Cardiac muscle cell (in vitro differentiated cells and primary cell): Measurements from ENCODE around the gene TLE2. TPM values are rescaled to one million over a fixed set of nuclear protein-coding genes. Genes with fewer than 3 reads are reported as not detected.
"Not testable (repeated sequence)": the region's sequence is repeated elsewhere in the genome, so short reads cannot be mapped to it uniquely, and the experiment has no call there.

Source experiments
- DNase-seq, 2 donors: peaks; one replicate each; pipeline versions ENCODE4 v3.0.0 to v3.0.0-alpha.2; 2010 to 2017; ENCODE audit warnings: low read depth in 1 of 2, low spot score in 1 of 2
- H3K27ac ChIP-seq: fragments of 200-600 bp; sonication (generic); 2 replicates; pipeline ENCODE4 v1.5.1; 2016
- H3K27me3 ChIP-seq: fragments of 200-600 bp; sonication (generic); 2 replicates; pipeline ENCODE4 v1.6.0; 2016; ENCODE audit warnings: control low read depth
- H3K36me3 ChIP-seq: fragments of 200-600 bp; sonication (generic); 2 replicates; pipeline ENCODE4 v1.5.1; 2016; ENCODE audit warnings: control low read depth
- H3K4me1 ChIP-seq: fragments of 200-600 bp; sonication (generic); 2 replicates; pipeline ENCODE4 v1.8.1; 2017; ENCODE audit warnings: low read depth, mild to moderate bottlenecking, mixed run types
- H3K4me3 ChIP-seq: fragments of 200-600 bp; sonication (generic); 2 replicates; pipeline ENCODE4 v1.5.1; 2016; ENCODE audit warnings: mild to moderate bottlenecking
- H3K9me3 ChIP-seq: fragments of 200-600 bp; sonication (generic); 2 replicates; pipeline ENCODE4 v1.5.1; 2017; ENCODE audit warnings: low read depth, mild to moderate bottlenecking, control low read depth
- polyA plus RNA-seq: library from polyadenylated mRNA; unstranded; fragments of >200 nt; fragmentation: Nextera tagmentation; extraction: Ambion mirVana; gene quantifications from 2 replicates; pipeline ENCODE4 v1.2.1, GENCODE V29; 2016
- total RNA-seq: library from RNA; depleted of rRNA; stranded (reverse); fragments of >200 nt; gene quantifications from 2 replicates; pipeline ENCODE4 v1.2.3, GENCODE V29; 2016
- TF ChIP-seq, protein P1 (sequence below): IDR thresholded peaks from 2 replicates; pipeline ENCODE4 v1.5.1; 2012; ENCODE audit warnings: low read depth, mild to moderate bottlenecking, low read length

TLE2 gene
- total and polyA plus RNA-seq, 2 experiments from 2014 or later: 95.9 to 105 TPM

DNA sequence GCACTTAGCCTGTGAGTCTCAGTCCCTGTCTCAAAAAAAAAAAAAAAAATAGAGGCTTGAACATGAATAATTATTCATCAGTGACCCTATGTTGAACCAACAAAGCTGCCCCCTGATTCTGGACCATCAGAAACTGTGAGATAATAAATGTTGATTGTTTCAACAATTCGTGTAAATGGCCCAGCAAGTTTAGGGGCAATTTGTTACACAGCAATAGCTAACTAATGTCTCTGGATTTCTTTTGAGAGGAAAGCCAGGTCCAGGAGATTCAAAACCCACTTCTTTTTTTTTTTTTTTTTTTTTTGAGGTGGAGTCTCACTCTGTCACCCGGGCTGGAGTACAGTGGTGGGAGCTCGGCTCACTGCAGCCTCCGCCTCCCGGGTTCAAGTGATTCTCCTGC, 64.2 kb downstream of the TLE2 start:
- Histone ChIP-seq H3K4me3 (no peak overlapping the region), H3K4me1 (peaks cover 4% of the 10 kb centered on the region), H3K27me3 (no peaks in the 10 kb centered on the region), H3K27ac (no peak overlapping the region), H3K36me3 (no peaks in the 10 kb centered on the region), H3K9me3 (no peaks in the 10 kb centered on the region)
- TF ChIP-seq, protein P1, sequence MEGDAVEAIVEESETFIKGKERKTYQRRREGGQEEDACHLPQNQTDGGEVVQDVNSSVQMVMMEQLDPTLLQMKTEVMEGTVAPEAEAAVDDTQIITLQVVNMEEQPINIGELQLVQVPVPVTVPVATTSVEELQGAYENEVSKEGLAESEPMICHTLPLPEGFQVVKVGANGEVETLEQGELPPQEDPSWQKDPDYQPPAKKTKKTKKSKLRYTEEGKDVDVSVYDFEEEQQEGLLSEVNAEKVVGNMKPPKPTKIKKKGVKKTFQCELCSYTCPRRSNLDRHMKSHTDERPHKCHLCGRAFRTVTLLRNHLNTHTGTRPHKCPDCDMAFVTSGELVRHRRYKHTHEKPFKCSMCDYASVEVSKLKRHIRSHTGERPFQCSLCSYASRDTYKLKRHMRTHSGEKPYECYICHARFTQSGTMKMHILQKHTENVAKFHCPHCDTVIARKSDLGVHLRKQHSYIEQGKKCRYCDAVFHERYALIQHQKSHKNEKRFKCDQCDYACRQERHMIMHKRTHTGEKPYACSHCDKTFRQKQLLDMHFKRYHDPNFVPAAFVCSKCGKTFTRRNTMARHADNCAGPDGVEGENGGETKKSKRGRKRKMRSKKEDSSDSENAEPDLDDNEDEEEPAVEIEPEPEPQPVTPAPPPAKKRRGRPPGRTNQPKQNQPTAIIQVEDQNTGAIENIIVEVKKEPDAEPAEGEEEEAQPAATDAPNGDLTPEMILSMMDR: no peak
- no peak for DNase-seq

DNA sequence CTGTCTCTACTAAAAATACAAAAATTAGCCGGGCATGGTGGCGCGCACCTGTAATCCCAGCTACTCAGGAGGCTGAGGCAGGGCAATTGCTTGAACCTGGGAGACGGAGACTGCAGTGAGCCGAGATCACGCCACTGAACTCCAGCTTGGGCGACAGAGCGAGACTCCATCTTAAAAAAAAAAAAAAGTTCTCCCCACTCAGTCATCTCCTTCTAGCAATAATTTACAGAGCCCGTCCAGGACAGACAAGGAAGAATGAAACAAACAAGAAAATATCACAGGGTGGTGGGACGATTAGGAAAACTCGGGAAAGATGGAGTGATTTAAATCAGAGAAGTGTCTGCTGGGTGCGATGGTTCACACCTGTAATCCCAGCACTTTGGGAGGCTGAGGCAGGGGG, 65.4 kb downstream of the TLE2 start:
- not testable (repeated sequence) for H3K27ac ChIP-seq, H3K27me3 ChIP-seq, H3K9me3 ChIP-seq, H3K4me3 ChIP-seq, H3K36me3 ChIP-seq, DNase-seq, H3K4me1 ChIP-seq

DNA sequence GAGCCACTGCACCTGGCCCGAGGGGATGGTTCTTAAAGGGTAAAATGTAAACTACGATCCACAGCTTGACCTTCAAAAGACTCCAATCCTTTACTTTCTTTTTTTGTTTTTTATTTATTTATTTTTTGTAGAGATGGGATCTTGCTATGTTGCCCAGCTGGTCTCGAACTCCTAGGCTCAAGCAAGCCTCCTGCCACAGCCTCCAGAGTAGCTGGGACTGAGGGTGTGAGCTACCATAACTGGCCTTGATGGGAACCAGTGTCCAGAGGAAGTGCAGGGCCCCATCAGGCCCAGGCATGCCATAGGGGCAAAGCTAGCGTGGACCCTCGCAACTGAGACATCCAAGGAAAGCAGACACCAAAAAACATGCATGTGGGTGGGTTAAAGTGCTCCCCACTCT, 66.0 kb downstream of the TLE2 start:
- Histone ChIP-seq H3K4me3 (no peak overlapping the region), H3K36me3 (no peaks in the 10 kb centered on the region), H3K9me3 (no peaks in the 10 kb centered on the region), H3K27me3 (no peaks in the 10 kb centered on the region), H3K27ac (no peak overlapping the region), H3K4me1 (no peaks in the 10 kb centered on the region)
- no peak for DNase-seq
- TF ChIP-seq, protein P1: no peak

DNA sequence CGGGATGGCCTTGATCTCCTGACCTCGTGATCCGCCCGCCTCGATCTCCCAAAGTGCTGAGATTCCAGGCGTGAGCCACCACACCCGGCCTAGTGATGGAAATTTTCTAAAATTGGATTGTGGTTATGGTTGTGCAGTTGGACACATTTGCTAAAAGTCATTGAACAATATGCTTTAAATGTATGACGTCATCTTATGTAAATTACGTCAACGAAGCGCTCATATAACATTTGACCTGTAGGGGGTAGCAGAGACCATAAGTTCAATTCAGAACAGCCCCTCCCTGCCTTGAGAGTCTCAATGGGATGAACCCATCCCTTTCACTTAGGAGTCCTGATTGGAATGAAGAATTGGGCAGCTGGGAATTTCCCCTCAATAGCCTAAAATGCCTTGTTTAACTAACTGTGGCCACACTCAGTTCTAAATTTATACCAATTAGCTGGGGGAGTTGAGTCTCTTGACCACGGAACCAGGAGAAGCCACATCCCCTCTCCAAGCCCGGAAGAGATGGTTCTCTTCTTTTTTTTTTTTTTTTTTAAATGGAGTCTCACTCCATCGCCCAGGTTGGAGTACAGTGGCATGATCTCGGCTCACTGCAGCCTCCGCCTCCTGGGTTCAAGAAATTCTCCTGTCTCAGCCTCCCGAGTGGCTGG, 66.9 kb downstream of the TLE2 start:
- peak; percentile 85 to 89 for DNase-seq
- no peaks in the 10 kb centered on the region for H3K9me3 ChIP-seq
- TF ChIP-seq, protein P1: peak; percentile 61
- H3K27me3 ChIP-seq: no peaks in the 10 kb centered on the region
- H3K36me3 ChIP-seq: no peaks in the 10 kb centered on the region
- H3K4me3 ChIP-seq: no peak overlapping the region
- H3K27ac ChIP-seq: no peak overlapping the region
- H3K4me1 ChIP-seq: no peaks in the 10 kb centered on the region

DNA sequence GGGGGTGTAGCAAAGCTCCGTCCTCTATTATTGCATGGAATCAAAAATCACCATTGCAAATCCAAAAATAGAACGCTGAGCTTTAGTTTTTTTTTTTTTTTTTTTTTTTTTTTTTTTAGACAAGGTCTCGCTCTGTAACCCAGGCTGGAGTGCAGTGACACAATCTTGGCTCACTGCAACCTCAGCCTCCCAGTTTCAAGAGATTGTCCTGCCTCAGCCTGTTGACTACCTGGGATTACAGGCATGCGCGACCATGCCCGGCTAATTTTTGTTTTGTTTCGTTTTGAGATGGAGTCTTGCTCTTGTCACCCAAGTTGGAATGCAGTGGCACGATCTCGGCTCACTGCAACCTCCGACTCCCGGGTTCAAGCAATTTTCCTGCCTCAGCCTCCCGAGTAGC, 69.0 kb downstream of the TLE2 start:
- TF ChIP-seq, protein P1: no peak

DNA sequence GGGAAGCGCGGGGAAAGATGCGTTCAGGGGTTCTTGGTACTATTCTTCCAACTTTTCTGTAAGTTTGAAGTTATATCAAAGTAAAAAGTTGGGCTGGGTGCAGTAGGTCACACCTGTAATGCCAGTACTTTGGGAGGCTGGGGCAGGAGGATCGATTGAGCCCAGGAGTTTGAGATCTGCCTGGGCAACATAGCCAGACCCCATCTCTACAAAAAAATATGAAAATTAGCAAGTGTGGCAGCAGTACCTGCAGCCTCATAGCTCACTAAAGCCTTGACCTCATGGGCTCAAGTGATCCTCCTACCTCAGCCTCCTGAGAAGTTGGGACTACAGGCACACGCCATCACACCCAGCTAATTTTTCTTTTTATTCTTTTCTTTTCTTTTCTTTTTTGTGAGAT, 71.9 kb downstream of the TLE2 start:
- Histone ChIP-seq H3K27me3 (no peaks in the 10 kb centered on the region), H3K27ac (no peak overlapping the region), H3K4me3 (no peak overlapping the region), H3K9me3 (no peaks in the 10 kb centered on the region), H3K36me3 (no peaks in the 10 kb centered on the region), H3K4me1 (no peaks in the 10 kb centered on the region)
- TF ChIP-seq, protein P1: no peak
- DNase-seq: no peak

More for the DNA sequence above, 69.0 kb downstream of the TLE2 start:
- H3K4me1 ChIP-seq: no peaks in the 10 kb centered on the region
- no peak overlapping the region for H3K27ac ChIP-seq
- no peaks in the 10 kb centered on the region for H3K9me3 ChIP-seq
- no peak overlapping the region for H3K4me3 ChIP-seq
- no peak for DNase-seq
- H3K36me3 ChIP-seq: no peaks in the 10 kb centered on the region
- H3K27me3 ChIP-seq: no peaks in the 10 kb centered on the region
